Pancreas (tissue), 10 donors: Measurements from ENCODE around the gene N4BP2. TPM values are rescaled to one million over a fixed set of nuclear protein-coding genes. Genes with fewer than 3 reads are reported as not detected.

Experiments
- ATAC-seq, 4 donors: fragments of 200-7000 bp; cut with Tn5 transposase; one replicate each; pipeline versions ENCODE4 v1.8.0 to v1.9.1; 2020; ENCODE audit warnings: mild to moderate bottlenecking in 4 of 4, moderate library complexity in 4 of 4
- DNase-seq, 6 donors: peaks; one replicate each; pipeline ENCODE4 v3.0.0-alpha.2; 2020
- FAIRE-seq: peaks from 2 replicates; lab custom pipeline; 2012; peaks lifted over from hg19 to GRCh38; lab: Jason Lieb, UNC
- H3K27ac ChIP-seq, 4 donors: fragments of 200-600 bp; sonication (generic); 1 replicate in 3 of 4; 2 replicates in 1 of 4; pipeline versions ENCODE4 v1.5.0 to v1.8.0; 2020
- H3K27me3 ChIP-seq, 4 donors: fragments of 200-600 bp; one replicate each; pipeline ENCODE4 v1.8.0; 2021
- H3K36me3 ChIP-seq, 3 donors: fragments of 200-600 bp; sonication (generic) in 1 of 3; one replicate each; pipeline versions ENCODE4 v1.5.0 to v1.8.0; 2020 to 2021
- H3K4me1 ChIP-seq, 3 donors: fragments of 200-600 bp; one replicate each; pipeline ENCODE4 v1.8.0; 2021
- H3K4me3 ChIP-seq, 4 donors: fragments of 200-600 bp; sonication (generic) in 2 of 4; one replicate each; pipeline versions ENCODE4 v1.5.0 to v1.8.0; 2020 to 2021
- H3K9me3 ChIP-seq, 4 donors: fragments of 200-600 bp; one replicate each; pipeline ENCODE4 v1.8.0; 2021
- WGBS, 2 donors: extraction: QIAGEN DNeasy Blood & Tissue Kit; methylation state at CpG; one replicate each; pipeline ENCODE4 v1.1.7; 2013; 5-methylcytosine and 5-hydroxymethylcytosine counted together
- intact Hi-C, 3 donors: fragments of 100-400 bp; cut with DNase I; formaldehyde crosslinking; loops; one replicate each; pipeline versions ENCODE4 v1.11.1 to v1.14.2; 2022
- polyA plus RNA-seq, 2 donors: library from polyadenylated mRNA; stranded (reverse); fragments of 200-250 nt; gene quantifications; one replicate each; pipeline ENCODE4 v1.2.3, GENCODE V29; 2013
- total RNA-seq, 6 donors: library from RNA; stranded (reverse); fragmentation: NEBNext Ultra II Directional in 4 of 6; extraction: Animal tissue kit (Norgen Biotek cat#: 25700) in 4 of 6; gene quantifications; one replicate each; pipeline versions ENCODE4 v1.2.1 to v1.2.4, GENCODE V29; 2021 to 2023
- TF ChIP-seq, protein P1 (sequence below), 4 donors: fragments of 200-600 bp; sonication (generic) in 3 of 4; IDR thresholded peaks; one replicate each; pipeline versions ENCODE4 v1.5.0 to v1.8.0; 2021; ENCODE audit warnings: antibody characterized with exemption in 4 of 4
- donor health status: healthy with polysubstance abuse.
- donor health status: DM: no; HTN: no; CAD: no; lungs with moderate emphysema.
- donor health status: DM: no; HTN: no; CAD: no.
- donor health status: control.
- donor health status: control.
- donor health status: Bipolar disorder and iron deficiency.
- donor health status: DM: yes; HTN: yes; CAD: no.
- donor health status: DM: no; HTN: no; CAD: no.
- donor health status: DM: no; HTN: no; CAD: no.
- donor health status: DM: yes; HTN: yes; CAD: no.

Gene N4BP2
- total and polyA plus RNA-seq, 8 donors = 1.6 to 13.4 (median 11.2) TPM

DNA sequence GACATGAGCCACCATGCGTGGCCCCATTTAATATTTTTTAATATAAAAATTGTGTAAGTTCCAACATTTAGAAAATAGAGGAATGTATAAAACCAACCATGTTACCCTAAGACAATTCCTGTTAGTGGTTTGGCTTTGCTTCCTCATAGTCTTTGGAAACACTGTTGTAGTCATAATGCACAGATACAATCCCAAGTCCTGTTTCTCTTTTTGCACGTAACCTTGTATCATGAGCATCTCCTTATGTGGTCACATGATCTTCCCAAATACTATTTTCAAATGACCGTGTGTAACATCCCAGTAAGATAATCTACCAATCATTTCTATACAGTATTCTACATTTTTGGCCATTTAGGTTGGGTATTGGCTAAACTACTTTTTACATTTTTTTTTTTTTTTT is 126.3 kb downstream of the N4BP2 start:
- Histone ChIP-seq H3K27me3 (no peaks in the 10 kb centered on the region), H3K4me3 (no peak overlapping the region), H3K36me3 (no peaks in the 10 kb centered on the region), H3K27ac (no peak overlapping the region), H3K4me1 (peaks cover 0 to 4% (median 0%) of the 10 kb centered on the region in 3 donors), H3K9me3 (no peaks in the 10 kb centered on the region)
- FAIRE-seq (no peak), DNase-seq (no peak), ATAC-seq (no peak)
- WGBS, 2 donors = 89 to 93% methylated on average over 3 of the region's 3 CpGs
- TF ChIP-seq, protein P1, sequence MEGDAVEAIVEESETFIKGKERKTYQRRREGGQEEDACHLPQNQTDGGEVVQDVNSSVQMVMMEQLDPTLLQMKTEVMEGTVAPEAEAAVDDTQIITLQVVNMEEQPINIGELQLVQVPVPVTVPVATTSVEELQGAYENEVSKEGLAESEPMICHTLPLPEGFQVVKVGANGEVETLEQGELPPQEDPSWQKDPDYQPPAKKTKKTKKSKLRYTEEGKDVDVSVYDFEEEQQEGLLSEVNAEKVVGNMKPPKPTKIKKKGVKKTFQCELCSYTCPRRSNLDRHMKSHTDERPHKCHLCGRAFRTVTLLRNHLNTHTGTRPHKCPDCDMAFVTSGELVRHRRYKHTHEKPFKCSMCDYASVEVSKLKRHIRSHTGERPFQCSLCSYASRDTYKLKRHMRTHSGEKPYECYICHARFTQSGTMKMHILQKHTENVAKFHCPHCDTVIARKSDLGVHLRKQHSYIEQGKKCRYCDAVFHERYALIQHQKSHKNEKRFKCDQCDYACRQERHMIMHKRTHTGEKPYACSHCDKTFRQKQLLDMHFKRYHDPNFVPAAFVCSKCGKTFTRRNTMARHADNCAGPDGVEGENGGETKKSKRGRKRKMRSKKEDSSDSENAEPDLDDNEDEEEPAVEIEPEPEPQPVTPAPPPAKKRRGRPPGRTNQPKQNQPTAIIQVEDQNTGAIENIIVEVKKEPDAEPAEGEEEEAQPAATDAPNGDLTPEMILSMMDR (IDR thresholded peaks at IDR 0.05) = no peak
- intact Hi-C loops = no loop called here

DNA sequence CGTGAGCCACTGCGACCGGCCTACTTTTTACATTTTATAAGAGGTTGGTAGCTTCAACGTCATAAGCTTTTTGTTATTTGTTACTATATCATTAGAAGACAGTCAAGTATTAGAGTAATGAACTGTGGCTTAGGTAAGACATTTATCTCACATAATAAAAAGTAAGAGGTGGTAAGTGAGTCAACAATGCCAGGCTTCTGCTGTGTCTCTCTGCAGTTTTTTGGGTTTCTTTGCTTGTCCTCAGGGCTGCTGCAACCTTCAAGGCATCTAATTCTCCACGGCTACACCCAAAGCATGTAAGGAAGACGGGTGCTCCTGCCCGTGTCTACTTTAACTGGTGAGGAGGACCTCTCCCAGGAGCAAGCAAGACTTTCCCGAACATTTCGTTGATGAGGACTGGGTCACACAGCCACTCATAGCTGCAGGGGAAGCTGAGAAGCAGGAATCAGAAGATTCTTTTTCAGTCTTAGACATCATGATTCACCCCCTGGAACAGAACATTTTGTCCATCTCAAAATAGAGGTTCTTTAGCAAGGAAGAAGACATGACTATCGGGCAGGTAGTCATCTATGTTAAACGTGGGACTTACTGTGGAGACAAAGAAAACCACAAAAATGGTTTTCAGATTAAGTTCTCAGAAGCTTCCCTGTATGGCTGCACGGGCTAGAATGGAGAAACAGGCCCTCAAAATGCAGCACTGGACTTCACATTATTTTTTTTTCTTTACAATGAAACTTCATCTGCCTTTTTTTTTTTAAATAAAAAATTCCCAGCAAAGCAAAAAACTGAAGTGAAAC is 127.2 kb downstream of the N4BP2 start:
- no peaks in the 10 kb centered on the region for H3K27me3 ChIP-seq
- intact Hi-C loops = no loop called here
- no peaks in the 10 kb centered on the region for H3K4me1 ChIP-seq
- no peaks in the 10 kb centered on the region for H3K36me3 ChIP-seq
- H3K9me3 ChIP-seq = no peaks in the 10 kb centered on the region
- WGBS, 2 donors = 87 to 90% methylated on average over 12 of the region's 12 CpGs
- no peak for FAIRE-seq
- TF ChIP-seq, protein P1 (IDR thresholded peaks at IDR 0.05) = no peak
- no peak overlapping the region for H3K27ac ChIP-seq
- DNase-seq = no peak
- ATAC-seq = no peak
- no peak overlapping the region for H3K4me3 ChIP-seq

DNA sequence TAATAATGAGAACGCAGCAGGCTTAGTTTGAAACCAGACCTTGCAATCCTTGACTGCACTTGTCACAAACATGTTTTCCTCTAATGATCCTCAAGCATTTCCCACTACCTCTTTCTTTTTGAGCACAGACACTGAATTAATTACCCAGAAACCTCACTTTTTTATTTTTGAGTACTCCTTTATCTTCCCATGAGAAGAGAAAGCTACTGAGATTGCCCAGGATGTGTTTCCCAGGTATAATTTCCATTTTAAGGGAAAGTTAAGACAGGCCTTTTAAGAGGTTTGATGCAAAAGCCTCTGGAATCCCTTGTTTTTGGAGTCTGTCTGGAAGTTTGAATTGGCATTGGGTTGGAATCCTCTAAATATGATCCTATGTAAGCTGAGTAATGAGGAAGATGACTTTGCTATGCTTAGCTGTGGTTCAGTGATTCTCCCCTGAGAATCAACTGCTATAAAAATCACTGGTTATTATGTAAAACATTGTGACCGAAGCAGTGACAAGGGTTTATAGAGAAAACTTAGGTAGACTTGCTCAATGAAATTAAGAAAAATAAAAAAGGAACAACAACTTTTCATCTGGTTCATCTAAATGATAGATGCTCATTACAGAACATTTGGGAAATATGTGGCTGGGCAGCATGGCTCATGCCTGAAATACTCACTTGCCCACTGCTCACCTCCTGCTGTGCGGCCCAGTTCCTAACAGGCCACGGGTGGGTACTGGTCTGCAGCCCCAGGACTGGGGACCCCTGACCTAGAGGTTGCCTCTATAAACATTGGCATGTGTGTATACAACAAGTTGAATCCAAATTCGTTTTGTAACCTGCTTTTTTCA is 129.4 kb downstream of the N4BP2 start:
- H3K36me3 ChIP-seq = no peaks in the 10 kb centered on the region
- H3K27me3 ChIP-seq = no peaks in the 10 kb centered on the region
- WGBS, 2 donors = 83 to 90% methylated on average over 5 of the region's 5 CpGs
- H3K4me1 ChIP-seq = peaks cover 0 to 7% (median 0%) of the 10 kb centered on the region in 3 donors
- DNase-seq = no peak
- ATAC-seq = no peak
- H3K27ac ChIP-seq = no peak overlapping the region
- no peaks in the 10 kb centered on the region for H3K9me3 ChIP-seq
- FAIRE-seq = no peak
- intact Hi-C loops = no loop called here
- H3K4me3 ChIP-seq = no peak overlapping the region
- TF ChIP-seq, protein P1 (IDR thresholded peaks at IDR 0.05) = no peak

DNA sequence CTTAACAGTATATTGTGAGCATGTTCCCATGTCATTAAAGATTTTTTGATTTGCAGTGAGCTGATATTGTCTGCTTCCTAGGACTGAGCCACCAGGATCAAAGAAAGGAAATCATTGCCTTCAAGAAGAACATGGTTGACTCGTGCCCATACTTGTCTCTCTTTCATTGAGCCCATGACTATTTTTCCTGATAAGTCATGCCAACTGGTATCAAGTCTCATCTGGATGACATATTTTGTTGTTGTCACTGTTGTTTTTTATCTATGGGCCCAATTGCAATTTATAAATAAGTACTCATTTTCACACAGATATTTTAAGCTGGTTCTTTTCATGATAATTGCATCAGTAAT is 130.0 kb downstream of the N4BP2 start:
- DNase-seq = no peak
- no peak overlapping the region for H3K4me3 ChIP-seq
- H3K36me3 ChIP-seq = no peaks in the 10 kb centered on the region
- no peak for ATAC-seq
- H3K9me3 ChIP-seq = no peaks in the 10 kb centered on the region
- H3K4me1 ChIP-seq = peaks cover 0 to 13% (median under 1%) of the 10 kb centered on the region in 3 donors
- H3K27ac ChIP-seq = no peak overlapping the region
- 85 to 94% methylated on average over 1 of the region's 1 CpG for WGBS, 2 donors
- no peak for FAIRE-seq
- TF ChIP-seq, protein P1 (IDR thresholded peaks at IDR 0.05) = no peak
- no peaks in the 10 kb centered on the region for H3K27me3 ChIP-seq
- intact Hi-C loops = no loop called here
